Fibroblast of skin of left biceps (primary cell): ENCODE measurements around the gene MTM1.

Experiments
- DNase-seq, 2 experiments: peaks; one replicate each; pipeline ENCODE4 v3.0.0-alpha.2; 2013; ENCODE audit warnings: low read depth in 2 of 2

Gene MTM1

GRCh38 chrX:150712619-150713018 is 144.2 kb downstream of the MTM1 start:
- DNase-seq = no peak

GRCh38 chrX:150715184-150715583 is 146.8 kb downstream of the MTM1 start:
- DNase-seq = no peak

GRCh38 chrX:150719621-150720020 is 151.2 kb downstream of the MTM1 start:
- DNase-seq = no peak
